ENCODE data around the gene CCDC177. TPM values are rescaled to one million over a fixed set of nuclear protein-coding genes. Genes with fewer than 3 reads are reported as not detected.
A peak's percentile ranks its signal among the peaks of the same experiment; 100 is the strongest.

The CCDC177 gene
- total and polyA plus RNA-seq, 8 donors = not detected

DNA sequence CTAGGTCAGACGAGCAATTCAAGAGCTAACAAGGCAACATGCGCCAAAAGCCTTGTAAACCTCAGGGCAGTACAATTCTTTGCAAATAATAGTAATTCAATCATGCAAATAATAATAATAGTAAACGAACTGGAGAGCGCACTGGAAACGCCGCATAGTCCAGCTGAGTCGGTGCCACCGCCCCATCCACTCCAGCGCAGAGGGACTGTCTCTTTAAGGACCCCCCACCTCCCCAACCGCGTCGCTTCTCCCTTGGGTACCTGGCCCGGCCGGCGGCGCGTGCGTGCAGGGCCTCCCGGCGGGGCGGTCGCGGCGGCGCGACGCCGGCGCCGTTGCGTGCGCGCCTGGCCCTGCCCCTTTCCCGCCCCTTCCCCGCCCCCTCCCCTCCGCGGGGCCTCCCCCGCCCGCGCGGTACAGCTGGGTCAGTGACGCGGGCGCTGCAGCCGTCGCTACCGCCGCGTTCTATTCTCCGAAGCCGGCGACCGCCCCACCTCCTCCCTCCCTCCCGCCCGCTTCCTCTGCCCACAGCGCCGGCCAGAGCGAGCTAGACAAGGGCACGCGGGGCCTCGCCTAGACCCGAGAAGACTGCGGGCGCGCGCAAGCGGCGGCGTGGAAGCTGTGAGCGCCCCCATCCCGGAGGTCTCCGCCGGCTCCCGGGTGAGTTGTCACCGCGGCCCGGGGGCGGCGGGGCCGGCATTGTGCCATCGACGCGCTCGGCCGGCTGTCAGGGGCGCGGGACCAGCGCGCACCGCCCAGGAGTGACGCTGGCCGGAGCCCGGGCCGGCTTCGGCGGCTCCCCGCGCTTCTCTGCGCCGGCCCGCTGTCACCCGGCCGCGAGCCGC lies 36.7 kb upstream of the CCDC177 start, which contains the start of gene SUSD6:
TSS of gene SUSD6 (plus strand) at position 425 of the 842 bp plus-strand sequence. CDS start 46,997 bp downstream, outside the sequence.
- TF ChIP-seq, protein P1, sequence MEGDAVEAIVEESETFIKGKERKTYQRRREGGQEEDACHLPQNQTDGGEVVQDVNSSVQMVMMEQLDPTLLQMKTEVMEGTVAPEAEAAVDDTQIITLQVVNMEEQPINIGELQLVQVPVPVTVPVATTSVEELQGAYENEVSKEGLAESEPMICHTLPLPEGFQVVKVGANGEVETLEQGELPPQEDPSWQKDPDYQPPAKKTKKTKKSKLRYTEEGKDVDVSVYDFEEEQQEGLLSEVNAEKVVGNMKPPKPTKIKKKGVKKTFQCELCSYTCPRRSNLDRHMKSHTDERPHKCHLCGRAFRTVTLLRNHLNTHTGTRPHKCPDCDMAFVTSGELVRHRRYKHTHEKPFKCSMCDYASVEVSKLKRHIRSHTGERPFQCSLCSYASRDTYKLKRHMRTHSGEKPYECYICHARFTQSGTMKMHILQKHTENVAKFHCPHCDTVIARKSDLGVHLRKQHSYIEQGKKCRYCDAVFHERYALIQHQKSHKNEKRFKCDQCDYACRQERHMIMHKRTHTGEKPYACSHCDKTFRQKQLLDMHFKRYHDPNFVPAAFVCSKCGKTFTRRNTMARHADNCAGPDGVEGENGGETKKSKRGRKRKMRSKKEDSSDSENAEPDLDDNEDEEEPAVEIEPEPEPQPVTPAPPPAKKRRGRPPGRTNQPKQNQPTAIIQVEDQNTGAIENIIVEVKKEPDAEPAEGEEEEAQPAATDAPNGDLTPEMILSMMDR (IDR thresholded peaks at IDR 0.05) = no peak
- Histone ChIP-seq H3K9me3 (no peaks in the 10 kb centered on the region), H3K27me3 (no peaks in the 10 kb centered on the region), H3K36me3 (no peaks in the 10 kb centered on the region), H3K4me3 (peak within 1 kb of the TSS; percentile 58 to 77 (median 71)), H3K4me1 (peaks cover 11 to 42% (median 30%) of the 10 kb centered on the region in 3 donors), H3K27ac (peak within 1 kb of the TSS; percentile 85 to 94 (median 90))
- DNase-seq = peak; percentile 90 to 96 (median 93)
- ATAC-seq = peak; percentile 77 to 89 (median 86)
- no peak for FAIRE-seq
- intact Hi-C loops (cut with DNase I) = no loop called here
- WGBS, 2 donors = 0 to 1% methylated on average over 49 to 104 of the region's 105 CpGs

DNA sequence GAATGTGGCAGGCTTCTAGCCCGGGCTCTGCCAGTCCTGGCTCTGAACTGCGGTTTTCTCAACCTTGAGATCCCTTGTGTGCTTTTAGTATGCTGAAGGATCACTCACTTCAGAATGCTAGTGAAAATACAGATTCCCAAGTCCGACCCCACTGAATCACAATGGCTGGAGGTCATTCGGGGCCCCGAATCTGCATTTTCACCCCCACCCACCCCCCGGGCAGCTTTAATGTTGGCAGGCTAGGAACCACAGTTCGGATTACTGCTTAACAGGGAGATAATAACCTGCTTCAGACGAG lies 36.2 kb upstream of the CCDC177 start:
- intact Hi-C loops (cut with DNase I) = no loop called here
- H3K27me3 ChIP-seq = no peaks in the 10 kb centered on the region
- FAIRE-seq = no peak
- TF ChIP-seq, protein P1 (IDR thresholded peaks at IDR 0.05) = no peak
- peak in 1 of 6 donors; percentile 27 for DNase-seq
- H3K4me1 ChIP-seq = peaks cover 5 to 36% (median 24%) of the 10 kb centered on the region in 3 donors
- H3K9me3 ChIP-seq = no peaks in the 10 kb centered on the region
- WGBS, 2 donors = 2 to 4% methylated on average over 8 of the region's 8 CpGs
- H3K4me3 ChIP-seq = peak overlapping the region; percentile 2 to 77 (median 48)
- H3K27ac ChIP-seq = peak overlapping the region; percentile 11 to 72 (median 56)
- ATAC-seq = peak in 2 of 4 donors; percentile 0
- H3K36me3 ChIP-seq = no peaks in the 10 kb centered on the region

DNA sequence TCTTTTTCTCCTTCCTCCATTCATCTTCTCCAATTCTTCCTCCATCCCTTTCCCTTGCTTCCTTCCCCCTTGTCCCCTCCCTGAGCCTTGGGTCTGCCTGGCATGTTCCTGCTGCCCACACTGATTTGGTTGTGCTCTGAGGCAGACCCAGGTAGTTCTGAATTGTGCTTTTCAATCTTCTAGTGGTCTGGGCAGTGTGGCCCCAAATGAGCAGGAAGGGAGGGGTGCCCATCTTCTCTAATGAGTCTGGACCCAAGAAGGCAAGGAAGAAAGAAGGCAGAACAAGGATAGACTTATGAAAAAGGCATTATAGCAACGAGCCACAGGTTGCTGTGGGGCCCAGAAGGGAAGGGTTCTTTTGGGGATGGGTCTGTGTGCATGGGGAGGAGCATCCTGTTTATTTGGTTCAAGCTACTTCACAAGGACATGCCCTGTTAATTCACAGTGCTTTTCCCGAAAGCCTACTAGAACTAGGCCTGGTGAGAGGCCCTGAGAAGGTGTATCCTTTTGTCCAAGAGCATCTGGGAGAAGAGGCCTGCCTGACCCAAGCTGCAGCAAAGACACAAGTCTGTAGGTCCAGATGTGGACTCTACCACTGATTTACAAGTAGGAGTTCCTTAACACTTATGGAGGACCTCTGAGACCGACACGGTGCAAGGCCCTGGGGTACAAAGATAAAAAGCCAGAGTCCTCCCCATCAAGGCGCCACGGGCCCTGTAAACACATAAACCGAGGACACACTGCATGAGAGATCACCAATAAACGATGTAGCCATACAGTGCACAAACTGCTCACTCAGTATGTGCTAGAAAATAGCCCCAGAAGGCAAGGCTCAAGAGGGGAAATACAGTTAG lies 35.6 kb upstream of the CCDC177 start:
- peaks cover 0 to 33% (median 20%) of the 10 kb centered on the region in 3 donors for H3K4me1 ChIP-seq
- 51 to 56% methylated on average over 8 of the region's 8 CpGs for WGBS, 2 donors
- peak in 1 of 6 donors; percentile 25 for DNase-seq
- H3K36me3 ChIP-seq = no peaks in the 10 kb centered on the region
- intact Hi-C loops (cut with DNase I) = no loop called here
- peak overlapping the region; percentile 11 to 72 (median 56) for H3K27ac ChIP-seq
- TF ChIP-seq, protein P1 (IDR thresholded peaks at IDR 0.05) = no peak
- H3K9me3 ChIP-seq = no peaks in the 10 kb centered on the region
- H3K4me3 ChIP-seq = peak overlapping the region in 3 of 4 donors; percentile 24 to 77 (median 73)
- ATAC-seq = no peak
- FAIRE-seq = no peak
- H3K27me3 ChIP-seq = no peaks in the 10 kb centered on the region

DNA sequence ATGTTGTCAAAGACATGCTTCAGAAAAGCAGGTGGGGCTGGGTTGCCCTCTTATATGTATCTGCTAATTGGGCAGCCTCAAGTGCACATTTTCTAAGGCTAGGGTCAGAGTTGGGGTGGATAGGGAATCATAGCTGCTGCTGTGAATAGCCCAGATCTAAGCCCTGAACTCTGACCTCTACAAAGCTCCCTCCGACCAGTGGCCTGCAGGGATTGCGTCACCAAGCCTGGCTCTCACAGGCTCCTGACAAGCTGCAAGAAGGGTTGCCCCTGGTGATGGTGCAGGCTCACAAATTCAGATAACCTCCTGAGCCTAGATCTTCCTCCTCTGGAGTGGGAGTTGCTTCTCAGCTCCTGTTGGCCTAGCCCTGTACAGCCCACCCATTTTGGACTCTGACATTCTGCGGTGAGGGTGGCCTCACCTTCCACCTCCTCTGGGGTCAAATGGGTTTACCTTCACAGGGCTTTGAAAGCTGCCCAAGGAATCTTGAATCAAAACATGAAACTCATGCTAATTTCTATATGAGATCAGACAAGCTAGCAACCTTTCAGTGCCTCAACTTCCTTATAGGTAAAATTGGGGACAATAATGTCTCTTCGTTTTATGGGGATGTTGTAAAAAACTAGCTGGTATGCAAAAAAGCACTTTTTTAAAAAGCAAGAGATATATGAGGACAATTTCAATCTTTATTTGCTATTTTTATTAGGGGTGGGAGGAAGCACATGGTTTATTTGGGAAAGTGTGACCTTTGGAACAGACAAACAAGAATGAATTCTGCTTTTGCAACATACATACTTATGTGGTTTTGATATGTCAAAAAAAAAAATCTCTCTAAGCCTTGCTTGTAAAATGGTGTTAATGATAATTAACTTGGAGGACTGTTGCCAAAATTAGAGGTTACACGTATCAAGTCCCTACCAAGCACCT lies 31.9 kb upstream of the CCDC177 start:
- ATAC-seq = peak in 1 of 4 donors; percentile 3
- FAIRE-seq = no peak
- TF ChIP-seq, protein P1 (IDR thresholded peaks at IDR 0.05) = no peak

More for the DNA sequence above, 31.9 kb upstream of the CCDC177 start:
- Histone ChIP-seq H3K4me1 (peaks cover 0 to 15% (median 0%) of the 10 kb centered on the region in 3 donors), H3K27ac (peak overlapping the region in 1 of 4 donors; percentile 5), H3K9me3 (no peaks in the 10 kb centered on the region), H3K27me3 (no peaks in the 10 kb centered on the region), H3K36me3 (no peaks in the 10 kb centered on the region), H3K4me3 (no peak overlapping the region)
- WGBS, 2 donors = 68 to 73% methylated on average over 5 of the region's 5 CpGs
- intact Hi-C loops (cut with DNase I) = loop anchor here in 1 of 3 donors (10.0 kb wide), 1 partner anchor 118 kb away; no protein-coding TSS in a partner anchor
- DNase-seq = no peak

Measured in pancreas (tissue), 10 donors.